Midbrain (tissue), 1 donor: ENCODE data around the gene SIGLEC12.
A peak's percentile ranks its signal among the peaks of the same experiment; 100 is the strongest.

Experiments used
- DNase-seq: peaks from one replicate; lab custom pipeline; 2025; lab: John Stamatoyannopoulos, UW

Gene SIGLEC12

DNA sequence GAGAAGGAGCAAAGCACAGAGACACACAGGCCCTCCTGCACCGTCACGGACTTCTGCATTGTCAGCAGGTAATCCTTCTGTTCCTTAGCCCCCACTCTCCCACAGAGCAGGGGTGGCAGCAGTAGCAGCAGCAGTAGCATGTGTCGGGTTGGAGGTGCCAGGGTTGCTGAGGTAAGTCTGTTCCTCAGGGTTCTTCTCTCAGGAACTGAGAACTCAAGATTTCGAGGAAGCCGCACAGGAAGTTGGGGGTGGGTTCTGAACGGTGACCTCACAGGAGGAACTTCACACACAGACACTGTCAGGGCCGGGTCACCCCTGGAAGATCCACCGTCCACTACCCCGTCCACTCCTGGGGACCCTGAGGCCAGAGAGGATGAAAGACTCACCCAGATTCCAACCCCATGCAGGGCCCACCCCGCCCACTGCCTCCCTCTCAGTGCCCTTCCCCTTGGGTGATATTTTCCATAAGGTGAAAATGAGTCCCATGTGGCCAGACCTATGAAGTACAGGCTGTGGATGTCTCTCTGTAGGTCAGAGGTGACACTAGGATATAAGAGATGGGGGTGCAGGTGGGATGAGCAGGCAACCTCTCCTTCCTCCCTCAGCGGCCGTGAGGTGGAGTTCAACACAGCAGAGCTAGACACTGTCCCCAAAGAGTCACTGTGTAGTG is at the start of gene SIGLEC12:
SIGLEC12 (minus strand) TSS at position 207 of the 670 bp plus-strand sequence; CDS start at position 140, 67 bp downstream.
- DNase-seq, result peak; percentile 6

DNA sequence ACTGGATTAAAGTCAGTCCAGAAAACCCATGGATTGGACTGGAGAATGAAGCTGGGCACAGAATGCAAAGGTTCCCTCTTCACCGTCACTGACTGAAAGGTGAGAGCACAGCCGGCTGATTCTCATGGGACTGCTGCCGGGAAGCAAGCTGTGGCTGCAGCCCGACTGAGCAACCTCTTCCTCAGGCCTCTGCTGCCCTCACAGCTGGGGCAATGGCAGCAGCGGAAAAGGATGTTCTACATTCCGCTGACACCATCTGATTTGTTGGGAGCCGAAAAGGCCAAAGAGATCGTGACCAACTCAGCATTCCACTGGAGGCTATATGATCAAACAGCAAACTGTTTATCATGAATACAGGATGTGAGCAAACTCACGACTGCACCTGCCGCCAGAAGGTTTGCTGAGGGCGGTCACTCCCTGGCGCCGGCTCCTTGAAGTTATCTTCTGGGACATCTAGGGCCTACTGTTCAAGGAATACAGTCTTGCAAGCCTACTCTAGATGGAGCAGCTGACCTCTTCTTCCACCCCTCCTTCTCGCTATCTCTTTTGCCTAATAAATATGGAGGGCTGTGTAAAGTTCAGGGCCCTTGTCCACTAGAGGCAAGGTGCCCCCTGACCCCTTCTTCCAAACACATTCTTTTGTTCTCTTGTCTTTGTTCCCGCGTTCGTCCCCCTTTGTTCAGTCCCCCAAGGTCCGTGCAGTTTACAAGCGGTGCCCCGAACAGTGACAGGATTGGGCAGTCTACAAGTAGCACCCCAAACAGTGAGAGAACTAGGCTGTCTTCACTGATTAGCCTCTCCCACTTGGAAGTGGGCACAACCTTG is 49.5 kb upstream of the SIGLEC12 start:
- DNase-seq, result no peak

DNA sequence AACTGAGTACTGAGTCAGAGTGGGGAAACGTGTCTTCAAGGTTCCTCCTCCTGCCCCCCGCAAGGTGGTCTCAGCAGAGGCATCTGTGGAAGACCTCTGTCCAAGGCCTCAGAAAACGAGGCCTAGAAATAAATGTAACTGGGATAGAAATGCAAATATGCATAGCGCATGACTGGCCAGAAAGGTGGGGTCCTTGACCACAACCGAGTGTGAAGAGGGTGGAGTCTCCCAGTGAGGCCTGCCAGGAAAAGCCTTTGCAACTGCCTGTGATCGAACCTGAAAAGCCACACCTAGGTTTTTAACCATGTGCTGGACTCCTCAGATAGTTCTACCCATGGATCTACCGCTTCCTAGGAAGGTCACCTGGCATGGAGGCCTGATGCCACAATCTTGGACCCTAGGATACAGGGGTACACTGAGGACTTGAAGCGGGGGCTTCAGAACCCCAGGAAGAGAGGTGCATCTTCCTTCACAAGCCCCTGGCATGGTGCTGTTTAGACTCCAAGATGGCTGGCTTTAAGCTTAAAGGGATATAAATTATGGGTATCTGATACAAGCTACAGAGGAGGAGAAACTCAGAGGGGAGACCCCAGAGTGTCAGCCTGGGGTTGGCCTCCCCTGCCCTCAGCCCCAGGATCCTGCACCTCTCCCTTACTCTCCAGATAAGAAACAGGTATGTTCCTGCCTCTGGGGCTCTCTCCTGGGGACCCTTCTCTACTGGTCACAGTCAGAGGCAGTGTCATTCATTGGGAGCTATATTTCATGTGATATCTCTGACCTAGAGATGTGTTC is 48.1 kb upstream of the SIGLEC12 start:
- DNase-seq, result no peak

DNA sequence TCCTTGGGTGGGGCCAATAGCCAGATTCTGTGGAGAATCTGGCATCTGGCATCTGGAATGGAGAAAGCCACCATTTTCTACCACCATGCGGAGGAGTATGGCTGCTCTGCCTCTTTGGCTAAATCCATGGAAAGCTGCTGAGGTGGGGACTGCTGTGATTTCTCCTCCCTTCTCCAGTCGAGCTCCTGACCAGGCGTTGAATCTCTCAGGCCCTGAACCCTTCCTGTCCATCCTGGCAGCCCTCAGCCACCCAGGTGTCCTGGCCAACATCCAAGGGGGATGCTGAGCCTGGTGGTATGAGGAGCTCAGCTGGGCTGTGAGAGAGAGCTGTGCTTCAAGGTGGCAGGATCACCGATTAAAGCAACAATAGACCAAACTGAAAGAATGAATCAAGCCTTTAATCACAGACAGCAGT is 47.3 kb upstream of the SIGLEC12 start:
- no peak for DNase-seq

DNA sequence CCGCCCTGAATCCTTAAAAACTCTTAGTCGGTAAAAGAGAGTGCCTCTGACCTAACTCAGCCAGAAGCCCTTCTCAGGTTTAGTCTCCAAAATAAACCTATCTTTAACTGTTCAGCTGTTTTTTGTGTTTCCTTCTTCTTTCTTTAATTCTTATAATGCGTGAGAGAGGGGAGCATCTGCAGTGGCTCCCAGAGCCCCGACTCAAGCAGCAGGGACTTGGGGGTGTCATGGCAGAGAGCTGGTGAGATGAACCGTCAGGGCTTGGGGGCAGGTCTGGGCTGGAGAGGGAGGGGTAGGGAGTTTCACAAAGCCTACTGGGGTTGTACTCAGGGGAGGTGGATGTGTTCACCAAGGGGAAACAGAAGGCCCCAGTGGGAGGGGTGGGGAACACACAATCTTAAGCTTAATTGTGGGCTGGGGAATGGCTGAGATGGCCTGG is 46.6 kb upstream of the SIGLEC12 start:
- DNase-seq, result no peak

DNA sequence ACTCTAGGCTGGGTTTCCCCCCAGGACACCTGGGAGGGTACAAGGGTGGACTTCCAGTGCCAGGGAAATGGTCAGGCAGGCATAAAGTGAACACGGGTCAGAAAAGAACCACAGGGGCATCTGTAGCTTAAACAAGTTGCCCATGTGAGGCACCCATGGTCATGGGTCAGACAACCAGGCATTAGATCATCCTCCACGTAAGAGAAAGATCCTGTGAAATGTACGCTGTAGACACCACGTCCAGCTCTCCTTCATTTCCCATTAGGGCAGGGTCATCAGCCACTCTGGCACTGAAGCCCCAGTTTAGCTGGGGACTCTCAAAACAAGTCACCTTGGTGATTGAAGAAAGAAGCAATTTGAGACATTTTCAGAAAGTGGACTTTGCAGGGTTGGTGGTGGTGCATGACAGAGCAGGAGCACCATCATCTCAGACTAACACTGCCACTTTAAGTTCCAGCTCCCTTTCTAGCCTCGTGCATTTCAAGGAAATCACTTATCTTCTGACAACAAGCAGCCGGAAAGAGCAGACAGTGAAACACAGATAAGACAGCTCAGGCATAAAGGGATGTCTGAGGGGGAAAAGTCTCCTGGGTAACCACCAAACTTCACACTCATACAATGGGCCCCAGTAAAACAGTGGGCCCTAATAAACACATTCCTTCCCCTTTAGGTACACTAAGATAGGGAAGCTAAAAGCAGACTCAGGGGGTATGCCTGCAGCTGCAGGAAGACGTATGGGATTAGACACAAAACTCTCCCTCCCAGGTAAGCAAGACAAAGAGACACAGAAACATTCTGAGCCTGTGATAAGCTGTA is 46.0 kb upstream of the SIGLEC12 start:
- no peak for DNase-seq

DNA sequence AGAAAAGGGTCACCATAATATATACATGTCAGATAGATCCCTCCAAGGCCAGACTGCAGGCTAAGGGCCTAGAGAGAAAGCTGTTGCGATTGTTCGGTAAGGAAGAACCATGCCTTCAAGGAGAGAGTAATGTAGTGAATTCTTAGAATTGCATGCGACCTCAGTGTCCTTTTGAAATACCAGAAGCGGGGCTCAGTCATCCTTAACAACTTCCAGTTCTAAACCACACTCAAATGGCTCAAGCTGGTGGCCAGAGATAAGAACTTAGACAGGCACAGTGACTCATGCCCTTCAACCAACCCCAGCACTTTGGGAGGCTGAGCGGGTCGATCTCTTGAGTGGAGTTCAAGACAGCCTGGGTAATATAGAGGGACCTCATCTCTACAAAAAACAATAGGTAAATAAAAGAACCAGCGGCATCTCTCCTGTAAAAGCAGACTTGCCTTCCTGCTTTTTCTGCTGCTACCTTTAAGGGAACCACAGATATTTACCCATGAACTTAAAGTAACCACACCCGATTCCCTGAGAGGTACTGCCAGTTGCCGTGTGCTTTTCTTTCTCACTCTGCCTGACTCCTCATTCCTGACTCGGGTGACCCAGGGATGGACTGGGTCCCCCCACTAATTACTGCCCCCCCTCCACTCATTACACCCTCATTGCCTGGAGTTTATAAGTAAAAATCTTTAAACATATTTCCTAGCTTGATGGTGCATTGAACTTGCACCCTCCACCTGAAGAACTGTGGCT is 45.2 kb upstream of the SIGLEC12 start:
- DNase-seq, result no peak

DNA sequence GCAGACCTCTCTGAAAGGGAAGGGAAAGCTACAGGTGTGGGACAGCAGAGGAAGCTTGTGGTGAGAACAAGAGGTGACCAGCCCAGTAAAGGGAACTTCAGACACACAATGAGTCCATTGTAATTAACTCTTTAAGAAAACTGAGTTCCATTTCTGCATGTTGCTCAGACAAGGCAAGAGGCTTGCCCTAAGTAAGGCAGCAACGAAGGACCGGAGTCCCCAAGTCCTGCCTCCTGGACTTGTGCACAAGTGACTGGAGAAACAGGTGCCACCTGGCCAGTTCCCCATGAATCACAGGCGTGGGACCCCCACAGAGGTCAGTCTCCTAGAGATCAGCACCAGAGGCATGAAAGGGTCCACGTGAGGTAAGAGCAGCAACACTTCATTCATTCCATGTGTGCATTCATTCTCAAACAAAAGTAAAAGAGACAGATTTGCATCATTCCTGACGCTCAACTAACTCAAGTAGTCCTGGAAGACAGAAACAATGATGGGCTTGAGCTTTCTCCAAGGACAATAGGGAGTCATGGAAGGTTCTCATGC is 44.6 kb upstream of the SIGLEC12 start:
- DNase-seq, result no peak

DNA sequence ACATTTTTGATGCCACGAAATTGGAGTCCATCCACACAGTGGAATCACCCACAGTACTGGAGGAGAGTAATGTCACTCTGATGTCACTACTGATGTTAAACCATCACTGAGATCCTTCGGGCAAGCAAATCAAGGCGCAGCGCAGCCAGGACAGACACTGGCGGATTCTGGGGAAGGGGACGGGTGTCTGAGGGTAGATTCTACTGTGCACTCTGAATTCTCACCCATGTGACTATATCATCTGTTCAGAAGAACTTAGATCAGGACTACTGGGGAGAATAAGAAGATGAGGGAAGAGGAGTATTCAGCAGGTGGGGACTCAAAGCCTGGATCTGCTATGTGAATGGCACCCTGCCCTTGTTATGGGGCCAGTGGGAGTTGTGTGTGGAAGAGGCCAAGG is 42.4 kb upstream of the SIGLEC12 start:
- no peak for DNase-seq

DNA sequence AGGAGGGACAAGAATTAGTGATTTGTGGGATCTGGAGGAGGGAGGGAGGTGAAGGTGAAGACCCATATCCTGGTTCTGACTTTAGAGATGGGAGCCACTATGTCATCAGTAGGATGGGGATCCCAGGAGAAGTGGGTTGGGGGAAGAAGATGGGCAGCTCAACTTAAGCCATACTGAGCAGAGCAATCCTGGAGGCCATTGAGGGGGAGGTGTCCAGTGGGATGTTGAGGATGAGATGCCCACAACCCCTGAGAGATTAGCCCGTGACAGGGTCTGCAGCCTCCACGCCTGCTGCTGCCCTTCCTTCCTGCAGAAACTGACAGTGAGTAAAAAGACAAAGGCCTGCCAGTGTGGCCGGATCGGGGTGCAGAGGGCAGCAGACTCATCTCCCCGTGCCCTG is 41.1 kb upstream of the SIGLEC12 start:
- no peak for DNase-seq

DNA sequence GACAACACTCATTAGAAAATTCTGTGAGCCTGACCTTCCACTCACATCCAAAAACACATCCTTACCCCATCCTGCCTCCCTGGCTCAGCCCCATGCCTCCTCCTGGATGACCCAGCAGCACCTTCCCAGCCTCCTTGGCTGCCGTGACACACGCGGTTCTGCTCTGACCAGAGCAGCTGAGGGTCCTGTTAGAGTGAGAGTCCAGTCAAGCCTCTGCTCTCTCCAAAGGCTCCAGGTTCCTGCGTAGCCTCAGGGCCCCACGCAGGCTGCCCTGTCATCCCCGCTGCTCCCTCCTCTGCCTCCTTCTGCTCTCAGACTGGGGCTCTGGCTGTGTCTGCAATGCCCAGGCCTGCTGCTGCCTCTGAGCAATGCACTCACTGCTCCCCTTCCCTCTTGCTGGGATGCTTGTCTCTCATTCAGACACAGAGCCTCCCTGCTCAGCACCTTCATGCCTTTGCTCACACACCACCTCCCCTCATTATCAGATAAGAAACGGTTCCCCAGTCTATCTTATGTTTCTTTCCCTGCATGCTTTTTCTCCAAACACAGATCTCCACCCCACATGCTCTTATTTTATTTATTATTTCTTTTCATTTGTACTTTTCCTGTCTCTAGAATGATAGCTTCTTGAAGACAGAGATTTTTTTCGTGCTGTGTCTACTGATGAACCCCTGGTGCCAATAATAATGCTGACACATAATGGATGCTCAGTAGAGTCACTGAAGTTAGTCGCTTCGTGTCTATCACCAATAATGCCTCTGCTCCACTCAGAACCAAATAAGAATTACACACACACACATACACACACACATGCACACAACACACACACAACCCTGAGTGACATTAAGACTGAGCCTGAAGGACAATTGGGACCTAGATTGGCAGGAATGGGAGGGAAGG is 40.1 kb upstream of the SIGLEC12 start:
- no peak for DNase-seq

DNA sequence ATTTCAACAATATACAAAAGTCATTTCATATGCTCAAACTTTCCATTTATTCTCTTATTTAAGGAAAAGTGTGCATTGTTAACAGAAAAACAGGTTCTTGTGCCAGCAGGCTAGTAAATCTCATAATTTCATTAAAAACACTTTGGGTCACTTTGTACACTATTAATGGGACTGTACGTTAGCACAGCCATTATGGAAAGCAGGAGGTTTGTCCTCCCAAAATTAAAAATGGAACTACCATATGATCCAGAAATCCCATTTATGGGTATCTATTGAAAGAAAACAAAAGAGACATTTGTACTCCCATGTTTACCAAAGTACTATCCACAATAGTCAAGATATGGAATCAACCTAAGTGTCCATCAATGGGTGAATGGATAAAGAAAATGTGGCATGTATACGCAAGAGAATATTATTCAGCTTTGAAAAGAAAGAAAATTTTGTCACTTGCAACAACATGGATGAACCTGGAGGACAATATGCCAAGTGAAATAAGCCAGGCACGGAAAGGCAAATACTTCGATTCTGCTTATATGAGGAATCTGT is 38.3 kb upstream of the SIGLEC12 start:
- DNase-seq, result no peak

DNA sequence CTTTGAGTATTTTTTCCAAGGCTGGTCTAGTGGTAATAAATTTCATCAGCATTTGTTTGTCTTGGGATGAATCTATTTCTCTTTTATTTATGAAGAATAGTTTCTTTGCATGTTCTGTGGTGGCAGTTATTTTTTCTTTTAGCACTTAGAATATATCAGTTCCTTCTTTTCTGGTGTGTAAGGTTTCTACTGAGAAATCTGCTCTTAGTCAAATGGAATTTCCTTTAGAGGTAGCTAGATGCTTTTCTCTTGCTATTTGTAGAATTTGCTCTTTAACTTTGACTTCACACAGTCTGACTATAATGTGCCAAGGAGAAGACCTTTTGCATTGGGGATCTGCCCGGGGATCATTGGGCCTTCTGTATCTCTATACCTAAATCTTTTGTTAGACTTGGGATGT is 33.9 kb upstream of the SIGLEC12 start:
- DNase-seq, result no peak

DNA sequence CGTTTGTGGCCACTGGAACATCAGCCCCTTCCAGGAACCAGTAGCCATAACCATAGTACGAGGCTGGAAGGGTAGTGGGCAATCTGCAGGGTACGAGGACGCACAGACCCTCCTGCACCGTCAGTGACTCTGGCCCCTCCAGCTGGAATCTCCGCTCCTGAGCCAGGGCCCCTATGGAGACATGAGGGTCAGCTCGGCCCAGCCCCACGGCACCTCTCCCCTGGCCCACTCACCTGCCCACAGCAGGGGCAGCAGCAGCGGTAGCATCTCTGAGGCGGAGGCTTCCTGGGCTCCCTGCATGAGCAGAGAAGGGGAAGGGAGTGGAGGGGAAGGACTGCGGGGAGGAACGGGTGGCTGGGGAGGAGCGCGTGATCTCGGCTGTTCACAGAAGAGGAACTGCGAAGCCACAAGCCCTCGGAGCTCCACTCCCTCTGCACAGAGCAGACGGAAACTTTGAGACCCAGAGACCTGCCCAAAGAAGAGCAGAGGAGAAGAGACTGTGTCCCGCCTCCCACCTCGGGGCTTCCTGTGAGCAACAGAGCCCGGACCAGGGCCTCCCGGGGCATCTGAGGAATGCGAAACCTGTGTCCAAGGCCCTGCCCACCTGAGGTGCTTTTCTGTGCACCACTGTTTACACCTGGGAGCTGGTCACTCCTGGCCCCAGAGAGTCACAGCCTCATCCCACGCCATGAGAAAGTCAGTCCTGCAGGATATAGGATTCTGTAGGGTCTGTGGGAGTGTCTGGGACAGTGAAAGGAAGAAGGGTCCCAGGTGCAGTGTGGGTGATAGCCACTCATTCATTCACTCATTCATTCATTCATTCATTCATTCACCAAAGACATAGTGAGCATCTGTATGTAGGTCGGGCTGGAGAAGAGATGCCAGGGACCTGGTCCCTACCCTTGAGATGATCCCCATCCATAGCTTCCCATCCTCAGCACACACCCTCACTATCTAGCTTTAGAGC is 30.0 kb upstream of the SIGLEC12 start, which contains the start of gene SIGLEC6:
SIGLEC6 (minus strand) TSS at position 322 of the 967 bp plus-strand sequence; CDS start at position 300, 22 bp downstream.
- peak; percentile 30 for DNase-seq

DNA sequence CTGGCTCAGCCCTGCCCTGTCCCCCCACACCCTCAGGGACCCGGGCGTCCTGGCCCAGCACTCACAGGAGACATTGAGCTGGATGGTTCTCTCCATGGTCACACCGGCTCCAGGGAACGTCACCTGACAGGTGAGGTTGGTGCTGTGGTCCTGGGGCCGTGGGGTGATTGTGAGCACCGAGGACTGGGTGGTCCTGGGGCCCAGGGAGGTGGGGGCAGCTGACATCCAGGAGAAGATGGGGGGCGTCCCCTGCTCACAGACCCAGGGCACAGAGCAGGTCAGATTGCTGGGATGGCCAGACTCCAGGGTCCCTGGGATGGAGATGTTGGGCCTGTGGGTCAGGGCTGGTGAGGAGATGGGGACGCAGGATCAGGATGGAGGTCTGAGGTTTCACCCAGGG is 29.0 kb upstream of the SIGLEC12 start:
- no peak for DNase-seq

DNA sequence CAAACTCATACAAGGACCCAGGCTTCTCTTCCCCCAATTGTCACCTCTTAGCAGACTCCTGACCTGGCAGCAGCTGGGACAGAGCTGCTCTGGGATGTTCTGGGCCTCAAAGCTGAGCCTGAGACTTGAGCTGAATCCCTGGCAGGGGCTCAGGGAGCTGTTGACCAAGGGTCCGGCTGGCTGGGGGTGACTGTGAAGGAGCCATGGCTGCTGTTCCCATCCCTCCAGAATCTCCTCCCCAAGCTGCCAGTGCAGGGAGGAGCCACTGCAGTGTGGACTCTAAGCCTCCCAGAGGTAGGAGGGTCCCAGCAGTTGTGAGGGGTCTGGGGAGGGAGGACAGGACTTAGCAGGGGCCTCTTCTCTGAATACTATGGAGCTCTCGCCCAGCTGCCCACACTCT is 27.7 kb upstream of the SIGLEC12 start:
- no peak for DNase-seq

DNA sequence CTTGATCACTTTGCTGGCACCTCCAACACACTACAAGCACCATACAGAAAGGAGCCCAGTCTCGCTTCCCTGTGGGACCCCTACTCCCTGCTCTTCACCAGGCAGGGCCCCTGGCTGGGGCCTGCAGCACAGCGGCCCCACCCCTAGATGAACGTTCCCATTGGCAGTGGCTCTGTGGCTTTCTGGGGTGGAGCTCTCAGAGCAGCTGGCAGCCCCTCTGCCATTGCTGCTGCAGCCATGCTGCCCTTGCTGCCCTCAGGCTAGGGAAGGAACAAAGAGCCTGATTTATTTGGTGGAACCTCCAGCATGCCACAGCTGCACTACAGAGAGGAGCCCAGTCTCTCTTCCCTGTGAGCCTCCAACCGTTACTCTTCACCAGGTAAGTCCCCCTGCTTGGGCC is 24.1 kb upstream of the SIGLEC12 start:
- DNase-seq, result no peak

DNA sequence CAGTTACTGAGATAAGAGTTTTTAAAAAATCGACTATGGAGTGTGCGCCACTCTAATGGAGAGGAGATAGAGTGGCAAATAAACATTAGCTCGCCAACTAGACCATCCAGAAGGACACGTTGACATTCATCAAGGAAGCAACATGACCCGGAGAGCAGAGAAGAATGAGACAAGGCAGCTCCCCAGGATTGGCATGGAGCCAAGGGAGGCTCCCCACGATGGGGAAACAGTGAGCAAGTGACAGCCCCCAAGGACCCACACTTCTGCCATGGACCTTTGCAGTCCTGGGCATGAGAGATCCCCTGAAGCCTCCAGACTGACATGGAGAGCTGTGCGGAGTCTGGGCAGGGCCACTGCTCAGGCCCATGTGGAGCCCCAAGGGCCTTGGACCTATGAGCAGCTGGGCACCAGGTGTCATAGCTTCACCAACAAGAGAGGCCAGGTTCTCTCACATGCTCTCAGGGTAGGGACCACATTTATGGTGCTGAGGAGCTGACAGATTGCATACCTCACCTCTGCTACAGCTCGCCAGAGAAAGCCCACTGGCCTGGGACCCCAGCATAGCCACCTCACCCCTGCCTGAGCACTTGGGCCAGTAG is 23.2 kb upstream of the SIGLEC12 start:
- no peak for DNase-seq
